SK-N-SH treated with all-trans-retinoic acid at 6 μM for 48 hours (cell line): ENCODE results near the gene ELP4.

ENCODE experiments used
- ATAC-seq: fragments of 200-7000 bp; cut with Tn5 transposase; 3 replicates; pipeline ENCODE4 v1.9.1; 2020; ENCODE audit warnings: mild to moderate bottlenecking, moderate library complexity
- ARNTL ChIP-seq: fragments of 450-650 bp; formaldehyde crosslinking; IDR thresholded peaks from 2 replicates; pipeline ENCODE4 v1.5.0; 2020; ENCODE audit warnings: low read depth, mild to moderate bottlenecking, moderate library complexity, borderline replicate concordance
- CREB5 ChIP-seq: fragments of 250-450 bp; sonication (Bioruptor Pico); IDR thresholded peaks from 2 replicates; pipeline ENCODE4 v1.5.1; 2020; ENCODE audit warnings: low read depth, mild to moderate bottlenecking, moderate library complexity
- CSRNP3 ChIP-seq: fragments of 250-450 bp; sonication (Bioruptor Pico); IDR thresholded peaks from 2 replicates; pipeline ENCODE4 v1.5.1; 2021; ENCODE audit warnings: mild to moderate bottlenecking, moderate library complexity
- ESRRG ChIP-seq: fragments of 250-450 bp; sonication (Bioruptor Pico); IDR thresholded peaks from 2 replicates; pipeline ENCODE4 v1.6.1; 2021; ENCODE audit warnings: mild to moderate bottlenecking
- GLIS3 ChIP-seq: fragments of 250-450 bp; sonication (Bioruptor Pico); IDR thresholded peaks from 2 replicates; pipeline ENCODE4 v1.5.0; 2020; ENCODE audit warnings: mild to moderate bottlenecking, moderate library complexity
- ISL1 ChIP-seq: fragments of 250-450 bp; sonication (Bioruptor Pico); IDR thresholded peaks from 2 replicates; pipeline ENCODE4 v2.1.2; 2022; ENCODE audit warnings: mild to moderate bottlenecking, moderate library complexity
- OSR1 ChIP-seq: fragments of 250-450 bp; sonication (Bioruptor Pico); IDR thresholded peaks from 2 replicates; pipeline ENCODE4 v1.8.0; 2022; ENCODE audit warnings: moderate library complexity, mild to moderate bottlenecking, inconsistent platforms
- PATZ1 ChIP-seq: fragments of 250-450 bp; sonication (Bioruptor Pico); IDR thresholded peaks from 2 replicates; pipeline ENCODE4 v1.8.0; 2020; ENCODE audit warnings: mild to moderate bottlenecking, moderate library complexity, borderline replicate concordance
- PPARA ChIP-seq: fragments of 250-450 bp; sonication (Bioruptor Pico); IDR thresholded peaks from 2 replicates; pipeline ENCODE4 v1.5.0; 2020; ENCODE audit warnings: mild to moderate bottlenecking, borderline replicate concordance
- RARB ChIP-seq: fragments of 250-450 bp; sonication (Bioruptor Pico); IDR thresholded peaks from 2 replicates; pipeline ENCODE4 v1.8.0; 2021; ENCODE audit warnings: mild to moderate bottlenecking, moderate library complexity
- SNAI2 ChIP-seq: fragments of 250-450 bp; sonication (Bioruptor Pico); IDR thresholded peaks from 2 replicates; pipeline ENCODE4 v1.5.0; 2020; ENCODE audit warnings: mild to moderate bottlenecking, moderate library complexity
- TCF4 ChIP-seq: fragments of 250-450 bp; sonication (Bioruptor Pico); IDR thresholded peaks from 2 replicates; pipeline ENCODE4 v1.8.0; 2021; ENCODE audit warnings: mild to moderate bottlenecking, moderate library complexity, borderline replicate concordance
- TOX ChIP-seq: fragments of 250-450 bp; sonication (Bioruptor Pico); IDR thresholded peaks from 2 replicates; pipeline ENCODE4 v1.8.0; 2021; ENCODE audit warnings: mild to moderate bottlenecking, moderate library complexity, borderline replicate concordance
- ZC3H10 ChIP-seq: fragments of 250-450 bp; sonication (Bioruptor Pico); IDR thresholded peaks from 2 replicates; pipeline ENCODE4 v1.5.1; 2021; ENCODE audit warnings: mild to moderate bottlenecking, moderate library complexity
- ZFP3 ChIP-seq: fragments of 250-450 bp; sonication (Bioruptor Pico); IDR thresholded peaks from 2 replicates; pipeline ENCODE4 v1.5.0; 2020; ENCODE audit warnings: mild to moderate bottlenecking, moderate library complexity
- ZFP30 ChIP-seq: fragments of 450-650 bp; formaldehyde crosslinking; IDR thresholded peaks from 2 replicates; pipeline ENCODE4 v1.5.0; 2022; ENCODE audit warnings: mild to moderate bottlenecking, moderate library complexity
- ZNF565 ChIP-seq: fragments of 450-650 bp; formaldehyde crosslinking; conservative IDR thresholded peaks from 2 replicates; pipeline ENCODE4 v1.5.0; 2020; ENCODE audit warnings: low read depth, mild to moderate bottlenecking, moderate library complexity
- ZNF8 ChIP-seq: fragments of 450-650 bp; formaldehyde crosslinking; IDR thresholded peaks from 2 replicates; pipeline ENCODE4 v1.5.0; 2020; ENCODE audit warnings: mild to moderate bottlenecking, moderate library complexity

The ELP4 gene

GRCh38 chr11:31822175-31822926 is 312.8 kb downstream of the ELP4 start:
- ATAC-seq: no peak
- TF ChIP-seq ZNF8 (no peak), ZFP30 (CRISPR knock-in tag) (no peak), ZC3H10 (CRISPR knock-in tag) (no peak), PPARA (no peak), SNAI2 (CRISPR knock-in tag) (no peak), CREB5 (CRISPR knock-in tag) (no peak), OSR1 (CRISPR knock-in tag) (no peak), ZFP3 (CRISPR knock-in tag) (no peak), GLIS3 (no peak), ZNF565 (CRISPR knock-in tag) (no peak), ESRRG (no peak), ARNTL (no peak), RARB (CRISPR knock-in tag) (no peak)

- TF ChIP-seq GLIS3 (no peak), ISL1 (no peak), ZC3H10 (CRISPR knock-in tag) (no peak), ARNTL (no peak), SNAI2 (CRISPR knock-in tag) (no peak), TOX (CRISPR knock-in tag) (no peak), ESRRG (no peak), CSRNP3 (CRISPR knock-in tag) (no peak)
- no peak for ATAC-seq
Observed at GRCh38 chr11:31822927-31823643, 313.5 kb downstream of the ELP4 start.

GRCh38 chr11:31823644-31824331 is 314.2 kb downstream of the ELP4 start:
- no peak for ATAC-seq

GRCh38 chr11:31824332-31824878 is 314.8 kb downstream of the ELP4 start:
- ATAC-seq: no peak
- TF ChIP-seq ARNTL (no peak), ZFP3 (CRISPR knock-in tag) (no peak), PPARA (no peak), CSRNP3 (CRISPR knock-in tag) (no peak), ESRRG (no peak), PATZ1 (CRISPR knock-in tag) (no peak), GLIS3 (no peak), TOX (CRISPR knock-in tag) (no peak), TCF4 (CRISPR knock-in tag) (no peak), ZFP30 (CRISPR knock-in tag) (no peak)

More at GRCh38 chr11:31823644-31824331, 314.2 kb downstream of the ELP4 start:
- no peak for TF ChIP-seq ZC3H10 (CRISPR knock-in tag)
